GM21367 (cell line): Measurements from ENCODE around the gene LGALS7.
"Not testable (repeated sequence)": the region's sequence is repeated elsewhere in the genome, so short reads cannot be mapped to it uniquely, and the experiment has no call there.

Experiments
- ATAC-seq: cut with Tn5 transposase; IDR thresholded peaks from one replicate; pipeline ENCODE4 v1.9.1; 2021; ENCODE audit not compliant: unreplicated experiment

The LGALS7 gene

GRCh38 chr19:38773469-38774177 lies at the start of gene LGALS7:
Gene LGALS7, minus strand, starts transcription at chr19:38773517. Its CDS starts 25 bp downstream, at chr19:38773492.
- ATAC-seq = no peak

GRCh38 chr19:38821230-38821825 lies 48.0 kb upstream of the LGALS7 start:
- not testable (repeated sequence) for ATAC-seq

- ATAC-seq = no peak
Observed at GRCh38 chr19:38819231-38819920, 46.1 kb upstream of the LGALS7 start.

- ATAC-seq = no peak
Observed at GRCh38 chr19:38817081-38817480, 43.8 kb upstream of the LGALS7 start.

- no peak for ATAC-seq
Observed at GRCh38 chr19:38816131-38816750, 42.9 kb upstream of the LGALS7 start.

- ATAC-seq = no peak
Observed at GRCh38 chr19:38815059-38816001, 42.0 kb upstream of the LGALS7 start.

- not testable (repeated sequence) for ATAC-seq
Observed at GRCh38 chr19:38813932-38814331, 40.6 kb upstream of the LGALS7 start.

- no peak for ATAC-seq
Observed at GRCh38 chr19:38813323-38813722, 40.0 kb upstream of the LGALS7 start.

- no peak for ATAC-seq
Observed at GRCh38 chr19:38812841-38813320, 39.6 kb upstream of the LGALS7 start, which contains the start of gene LGALS4. Gene LGALS4, minus strand, starts transcription at chr19:38812945. Its CDS starts 59 bp downstream, at chr19:38812886.

- no peak for ATAC-seq
Observed at GRCh38 chr19:38812009-38812840, 38.9 kb upstream of the LGALS7 start.

GRCh38 chr19:38809592-38810252 lies 36.4 kb upstream of the LGALS7 start:
- ATAC-seq = no peak

GRCh38 chr19:38808741-38809140 lies 35.4 kb upstream of the LGALS7 start:
- ATAC-seq = no peak

- not testable (repeated sequence) for ATAC-seq
Observed at GRCh38 chr19:38807374-38808098, 34.2 kb upstream of the LGALS7 start.

- no peak for ATAC-seq
Observed at GRCh38 chr19:38806371-38806770, 33.1 kb upstream of the LGALS7 start.

GRCh38 chr19:38805180-38805579 lies 31.9 kb upstream of the LGALS7 start:
- ATAC-seq = no peak

GRCh38 chr19:38803543-38803942 lies 30.2 kb upstream of the LGALS7 start:
- no peak for ATAC-seq

GRCh38 chr19:38801359-38802095 lies 28.2 kb upstream of the LGALS7 start:
- no peak for ATAC-seq
